HG03565 (cell line): ENCODE results near the gene PLAC1.

ENCODE experiments used
- ATAC-seq: cut with Tn5 transposase; IDR thresholded peaks from one replicate; pipeline ENCODE4 v1.9.1; 2021; ENCODE audit warnings: mild to moderate bottlenecking, moderate library complexity; ENCODE audit not compliant: unreplicated experiment

The PLAC1 gene

GRCh38 chrX:134544513-134545151 is 113.6 kb downstream of the PLAC1 start:
- ATAC-seq = no peak

- ATAC-seq = no peak
These were observed 114.1 kb downstream of the PLAC1 start for GRCh38 chrX:134544135-134544512.

- ATAC-seq = no peak
These were observed 115.0 kb downstream of the PLAC1 start for GRCh38 chrX:134543288-134543687.

GRCh38 chrX:134542485-134542884 is 115.8 kb downstream of the PLAC1 start:
- ATAC-seq = no peak

GRCh38 chrX:134541906-134542305 is 116.4 kb downstream of the PLAC1 start:
- ATAC-seq = no peak

GRCh38 chrX:134538316-134538715 is 120.0 kb downstream of the PLAC1 start:
- no peak for ATAC-seq

- ATAC-seq = no peak
These were observed 120.9 kb downstream of the PLAC1 start for GRCh38 chrX:134537179-134537955.

- ATAC-seq = no peak
These were observed 124.3 kb downstream of the PLAC1 start for GRCh38 chrX:134533952-134534351.

GRCh38 chrX:134533352-134533751 is 124.9 kb downstream of the PLAC1 start:
- ATAC-seq = no peak

- ATAC-seq = no peak
These were observed 127.4 kb downstream of the PLAC1 start for GRCh38 chrX:134530845-134531244.

- no peak for ATAC-seq
These were observed 128.8 kb downstream of the PLAC1 start for GRCh38 chrX:134529481-134529880.

- ATAC-seq = peak; percentile 36
These were observed 129.3 kb downstream of the PLAC1 start for GRCh38 chrX:134528960-134529359.

GRCh38 chrX:134526399-134526798 is 131.9 kb downstream of the PLAC1 start:
- ATAC-seq = no peak

GRCh38 chrX:134525086-134525792 is 133.0 kb downstream of the PLAC1 start:
- no peak for ATAC-seq

- ATAC-seq = no peak
These were observed 134.1 kb downstream of the PLAC1 start for GRCh38 chrX:134524181-134524580.

- no peak for ATAC-seq
These were observed 137.3 kb downstream of the PLAC1 start for GRCh38 chrX:134520860-134521390.
